Activated naive CD4-positive, alpha-beta T cell treated with anti-CD3 and anti-CD28 coated beads, Interleukin-2, amount 10 ng/mL, durations not matched to agents 7 days and 5 days (primary cell): ENCODE measurements around the gene SAMM50.

Experiments
- CTCF ChIA-PET: fragments of 350-600 bp; sonication (Branson Sonifier 250); formaldehyde crosslinking; loops from one replicate; lab custom pipeline; 2021; ENCODE audit warnings: antibody characterized with exemption; lab: Charles Lee
- DNase-seq: peaks from one replicate; pipeline ENCODE4 v3.0.0-alpha.2; 2020
- H3K27ac Mint-ChIP-seq: one replicate; pipeline ENCODE4 v1.8.0; 2021; ENCODE audit warnings: mild to moderate bottlenecking, moderate library complexity, mixed read lengths
- H3K27me3 Mint-ChIP-seq: one replicate; pipeline ENCODE4 v1.8.0; 2021; ENCODE audit warnings: mild to moderate bottlenecking, mixed read lengths
- H3K36me3 Mint-ChIP-seq: one replicate; pipeline ENCODE4 v1.8.0; 2021; ENCODE audit warnings: mixed read lengths
- H3K4me1 Mint-ChIP-seq: one replicate; pipeline ENCODE4 v1.8.0; 2021; ENCODE audit warnings: mixed read lengths
- H3K4me3 Mint-ChIP-seq: one replicate; pipeline ENCODE4 v1.8.0; 2021; ENCODE audit warnings: mild to moderate bottlenecking, moderate library complexity, mixed read lengths
- H3K9me3 Mint-ChIP-seq: one replicate; pipeline ENCODE4 v1.8.0; 2021; ENCODE audit warnings: mixed read lengths

The SAMM50 gene

DNA sequence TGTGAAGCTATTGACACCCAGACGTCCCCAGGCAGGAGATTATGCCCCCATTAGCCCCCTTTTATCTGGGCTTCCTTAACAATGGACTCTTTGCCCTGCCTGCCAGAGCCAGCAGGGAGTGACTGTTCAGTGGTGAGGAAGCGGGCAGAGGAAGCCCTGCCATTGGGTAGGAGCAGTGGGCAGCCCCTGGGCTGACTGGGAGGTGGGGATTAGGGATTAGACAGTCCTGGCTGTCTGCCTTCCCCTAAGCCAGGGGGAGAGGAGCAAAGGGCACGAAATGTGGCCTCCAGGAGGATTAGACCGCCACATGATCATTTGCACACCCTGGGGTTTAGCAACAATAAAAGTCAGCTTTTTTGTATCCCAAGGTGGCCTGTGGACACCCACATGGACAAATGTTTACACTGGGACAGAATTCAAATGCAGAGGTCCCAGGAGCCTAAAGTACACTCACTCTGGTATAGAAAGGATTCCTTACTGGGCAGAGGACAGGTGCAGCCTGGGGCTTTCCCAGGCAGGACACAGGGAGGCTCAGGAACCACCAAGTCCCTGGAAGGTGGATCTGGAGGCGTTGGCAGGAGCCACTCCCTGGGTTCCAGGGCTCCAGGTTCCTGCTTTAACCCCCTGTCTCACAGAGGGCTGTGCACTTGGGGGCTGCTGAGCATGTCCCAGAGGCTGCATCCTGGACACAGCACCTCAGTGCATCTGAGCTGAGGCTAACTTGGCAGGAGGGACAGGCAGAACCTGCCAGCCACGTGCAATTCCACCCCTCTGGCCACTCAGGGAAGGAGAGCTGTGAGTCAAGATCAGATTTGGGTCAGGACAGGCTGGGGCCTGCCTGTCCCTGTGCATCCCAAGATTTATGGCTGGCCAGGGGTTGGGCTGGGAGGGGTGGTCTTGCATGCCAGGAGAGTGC is 29.6 kb upstream of the SAMM50 start:
- no peaks in the 10 kb centered on the region for H3K9me3 Mint-ChIP-seq
- H3K27me3 Mint-ChIP-seq = peaks cover 73% of the 10 kb centered on the region
- peak overlapping the region; percentile 31 for H3K4me3 Mint-ChIP-seq
- CTCF ChIA-PET = interaction anchor here (0.7 to 0.9 kb wide), 2 partner anchors 19 to 21 kb away, joined by 3 to 4 read pairs; no protein-coding TSS in a partner anchor
- no peak overlapping the region for H3K27ac Mint-ChIP-seq
- peaks cover 8% of the 10 kb centered on the region for H3K4me1 Mint-ChIP-seq
- H3K36me3 Mint-ChIP-seq = no peaks in the 10 kb centered on the region
- no peak for DNase-seq

DNA sequence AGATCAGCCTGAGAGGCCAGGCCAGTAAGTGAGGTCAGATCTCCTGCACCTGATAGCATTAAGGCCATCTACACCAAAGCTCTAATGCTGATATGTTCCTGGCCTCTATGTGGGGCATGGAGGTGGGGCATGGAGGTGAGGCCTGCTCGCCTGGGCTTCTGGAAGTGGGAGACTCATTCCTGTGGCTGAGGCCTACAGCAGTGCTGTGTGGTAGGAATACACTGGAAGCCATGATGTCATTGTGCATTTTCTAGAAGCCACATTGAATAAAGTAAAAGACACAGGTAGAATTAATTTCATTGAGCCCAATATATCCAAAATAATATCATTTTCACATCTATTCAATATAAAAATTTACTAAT is 28.9 kb upstream of the SAMM50 start:
- no peak overlapping the region for H3K27ac Mint-ChIP-seq
- peaks cover 68% of the 10 kb centered on the region for H3K27me3 Mint-ChIP-seq
- DNase-seq = no peak
- CTCF ChIA-PET = interaction anchor here (0.7 kb wide), 1 partner anchor 20 kb away, joined by 3 read pairs; no protein-coding TSS in a partner anchor
- H3K9me3 Mint-ChIP-seq = no peaks in the 10 kb centered on the region
- no peak overlapping the region for H3K4me3 Mint-ChIP-seq
- no peaks in the 10 kb centered on the region for H3K36me3 Mint-ChIP-seq
- peaks cover 8% of the 10 kb centered on the region for H3K4me1 Mint-ChIP-seq

DNA sequence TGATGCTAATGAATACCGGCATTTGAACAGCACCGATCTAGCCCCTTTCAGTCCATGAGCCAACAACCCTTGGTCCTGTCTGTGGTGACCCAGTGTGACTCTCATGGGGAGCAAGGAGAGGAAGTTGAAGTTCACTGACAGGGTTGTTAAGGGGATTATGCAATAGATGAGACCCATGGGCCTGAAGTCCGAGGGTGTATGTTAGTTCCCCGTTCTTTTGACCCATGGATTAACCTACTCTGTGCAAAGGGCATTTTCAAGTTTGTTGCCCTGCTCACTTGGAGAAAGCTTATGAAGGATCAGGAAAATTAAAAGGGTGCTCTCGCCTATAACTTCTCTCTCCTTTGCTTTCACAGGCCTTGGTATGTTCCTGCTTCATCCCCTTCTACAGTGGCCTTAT is 26.8 kb upstream of the SAMM50 start:
- Mint-ChIP-seq H3K27ac (no peak overlapping the region), H3K36me3 (no peaks in the 10 kb centered on the region), H3K4me3 (no peak overlapping the region), H3K9me3 (no peaks in the 10 kb centered on the region), H3K4me1 (peaks cover 4% of the 10 kb centered on the region), H3K27me3 (peaks cover 46% of the 10 kb centered on the region)
- no peak for DNase-seq
- CTCF ChIA-PET = interaction anchor here (1.4 to 1.6 kb wide), 2 partner anchors 18 to 46 kb away, joined by 4 read pairs; no protein-coding TSS in a partner anchor

DNA sequence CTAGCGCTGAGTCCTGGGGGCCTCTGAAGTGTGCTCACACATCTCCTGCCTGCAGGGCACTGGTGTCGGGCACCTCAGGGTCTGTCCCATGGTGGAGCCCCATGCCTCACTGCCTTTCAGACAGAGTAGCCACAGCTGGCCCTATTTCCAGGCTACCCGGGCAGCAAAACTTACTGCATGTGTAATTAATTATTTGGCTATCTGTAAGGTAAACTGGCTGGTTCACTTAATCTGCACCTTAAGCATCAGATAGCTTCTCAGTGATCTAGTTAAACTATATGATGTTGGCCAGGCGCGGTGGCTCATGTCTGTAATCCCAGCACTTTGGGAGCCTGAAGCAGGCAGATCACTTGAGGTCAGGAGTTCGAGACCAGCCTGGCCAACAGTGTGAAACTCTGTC is 26.3 kb upstream of the SAMM50 start:
- Mint-ChIP-seq H3K27ac (no peak overlapping the region), H3K4me3 (no peak overlapping the region), H3K4me1 (peaks cover 2% of the 10 kb centered on the region), H3K9me3 (no peaks in the 10 kb centered on the region), H3K36me3 (no peaks in the 10 kb centered on the region), H3K27me3 (peaks cover 42% of the 10 kb centered on the region)
- CTCF ChIA-PET = no interaction called here
- DNase-seq = no peak

DNA sequence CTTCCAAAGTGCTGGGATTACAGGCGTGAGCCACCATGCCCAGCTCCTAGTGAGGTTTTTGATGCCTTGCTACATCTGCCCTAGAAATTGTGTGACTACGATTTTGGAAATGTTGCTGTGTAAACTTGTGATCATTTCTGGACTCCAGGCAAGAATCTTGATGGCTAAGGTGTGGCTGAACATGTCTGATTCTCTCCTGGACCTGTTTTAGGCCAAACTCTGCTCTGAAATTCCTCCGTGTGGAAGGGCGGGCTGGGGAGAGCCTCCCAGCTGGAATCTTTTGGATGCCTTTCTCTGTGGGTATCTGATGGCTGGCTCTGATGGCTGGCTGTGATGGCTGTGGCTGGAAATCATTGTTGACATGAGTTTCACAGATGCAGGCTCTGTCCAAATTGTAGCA is 23.5 kb upstream of the SAMM50 start:
- H3K27me3 Mint-ChIP-seq = peaks cover 22% of the 10 kb centered on the region
- CTCF ChIA-PET = interaction anchor here (1.4 kb wide), 1 partner anchor 14 kb away, joined by 6 read pairs; no protein-coding TSS in a partner anchor

DNA sequence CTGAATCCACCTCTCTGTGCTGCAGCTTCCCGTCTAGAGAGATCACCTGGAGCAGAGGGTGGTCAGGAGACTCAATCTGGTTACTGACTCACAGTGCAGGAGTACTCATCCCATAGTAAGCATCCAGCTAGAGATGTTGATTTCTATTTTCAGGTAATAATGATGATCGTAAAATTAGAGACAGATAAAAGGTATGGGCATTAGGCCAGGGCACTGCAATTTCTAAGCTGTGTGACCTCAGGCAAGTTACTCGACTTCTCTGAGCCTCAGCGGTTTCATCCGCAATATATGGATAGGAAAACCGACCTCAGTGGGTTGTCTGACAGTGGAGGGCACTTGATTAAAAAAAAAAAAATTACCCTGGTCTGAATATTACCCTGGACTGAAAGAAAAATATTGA is 13.8 kb upstream of the SAMM50 start:
- CTCF ChIA-PET = interaction anchor here (0.7 to 10.1 kb wide), 3 partner anchors 12 to 57 kb away, joined by 3 to 103 read pairs (median 3); no protein-coding TSS in a partner anchor
- Mint-ChIP-seq H3K9me3 (peaks cover 2% of the 10 kb centered on the region), H3K36me3 (no peaks in the 10 kb centered on the region), H3K27me3 (peaks cover 18% of the 10 kb centered on the region), H3K4me3 (no peak overlapping the region), H3K4me1 (no peaks in the 10 kb centered on the region), H3K27ac (no peak overlapping the region)
- no peak for DNase-seq

More for the DNA sequence above, 23.5 kb upstream of the SAMM50 start:
- H3K9me3 Mint-ChIP-seq = no peaks in the 10 kb centered on the region
- no peak overlapping the region for H3K27ac Mint-ChIP-seq
- DNase-seq = no peak
- H3K36me3 Mint-ChIP-seq = no peaks in the 10 kb centered on the region
- no peak overlapping the region for H3K4me3 Mint-ChIP-seq
- H3K4me1 Mint-ChIP-seq = no peaks in the 10 kb centered on the region

DNA sequence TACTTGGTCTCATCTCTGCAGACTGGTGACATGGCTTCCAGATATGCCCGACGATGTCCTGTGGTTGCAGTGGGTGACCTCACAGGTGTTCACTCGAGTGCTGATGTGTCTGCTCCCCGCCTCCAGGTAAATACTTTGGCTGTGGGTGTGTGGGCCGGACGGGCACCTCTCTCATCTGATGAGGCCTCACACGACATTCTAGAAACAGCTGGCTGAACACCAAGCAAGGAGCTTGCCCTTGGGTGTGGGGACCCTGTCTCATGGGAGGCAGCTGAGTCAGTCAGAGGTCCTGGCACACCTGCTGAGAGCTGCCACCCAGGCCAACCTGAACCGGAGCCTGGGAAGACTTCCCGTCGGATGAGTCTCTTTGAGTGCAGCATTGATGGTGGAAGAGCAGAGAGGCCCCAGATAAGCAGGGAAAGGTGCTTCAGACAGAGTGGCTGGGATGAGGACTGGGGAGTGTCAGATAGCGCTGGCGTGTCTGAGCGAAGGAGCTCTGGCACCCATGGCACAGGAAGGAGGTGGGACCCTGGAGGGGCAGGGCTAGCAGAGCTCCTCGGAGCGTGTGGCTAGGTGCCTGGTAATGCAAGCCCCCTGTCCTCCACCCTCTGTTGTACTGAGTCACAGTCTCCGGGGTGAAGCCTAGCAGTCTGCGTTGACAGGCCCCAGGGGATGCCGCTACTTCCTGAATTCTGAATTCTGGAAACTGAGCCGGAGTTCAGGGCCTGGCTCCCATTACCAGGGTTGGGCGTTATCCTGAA is 10.4 kb upstream of the SAMM50 start:
- Mint-ChIP-seq H3K4me3 (no peak overlapping the region), H3K27ac (no peak overlapping the region), H3K27me3 (peaks cover 18% of the 10 kb centered on the region), H3K36me3 (no peaks in the 10 kb centered on the region), H3K4me1 (no peaks in the 10 kb centered on the region), H3K9me3 (no peaks in the 10 kb centered on the region)
- no peak for DNase-seq
- CTCF ChIA-PET = interaction anchor here (0.7 to 10.1 kb wide), 8 partner anchors 10 to 82 kb away, joined by 3 to 103 read pairs (median 6); partner anchors contain the start of gene SAMM50

DNA sequence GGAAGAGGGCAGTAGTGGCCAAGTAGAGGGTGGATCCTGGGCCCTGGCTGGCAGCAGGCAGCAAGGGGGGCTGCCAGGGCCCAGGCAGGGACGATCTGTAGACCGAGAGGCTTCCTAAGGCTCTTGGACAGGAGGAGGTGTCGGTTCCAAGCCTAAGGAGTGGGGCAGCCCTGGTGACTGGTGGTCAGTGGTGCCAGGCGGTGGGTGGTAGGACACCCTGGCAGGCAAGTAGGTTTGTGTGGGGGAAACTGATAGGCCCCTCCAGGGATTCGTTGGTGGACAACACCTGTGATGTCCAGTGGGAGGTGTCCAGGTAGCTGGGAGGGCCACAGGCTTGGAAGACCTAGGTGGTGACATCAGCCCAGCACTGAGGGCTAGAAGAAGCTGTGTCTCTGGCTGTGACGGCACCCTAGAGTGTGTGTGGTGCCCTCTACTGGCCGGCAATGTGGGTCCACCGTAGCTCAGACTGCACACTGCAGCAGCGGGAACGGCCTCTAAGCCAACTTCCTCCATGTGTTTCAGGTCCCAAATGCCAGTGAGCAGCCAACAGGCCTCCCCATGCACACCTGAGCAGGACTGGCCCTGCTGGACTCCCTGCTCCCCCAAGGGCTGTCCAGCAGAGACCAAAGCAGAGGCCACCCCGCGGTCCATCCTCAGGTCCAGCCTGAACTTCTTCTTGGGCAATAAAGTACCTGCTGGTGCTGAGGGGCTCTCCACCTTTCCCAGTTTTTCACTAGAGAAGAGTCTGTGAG is 9.4 kb upstream of the SAMM50 start:
- no peak overlapping the region for H3K27ac Mint-ChIP-seq
- DNase-seq = peak; percentile 83
- H3K4me3 Mint-ChIP-seq = no peak overlapping the region
- no peaks in the 10 kb centered on the region for H3K4me1 Mint-ChIP-seq
- H3K27me3 Mint-ChIP-seq = peaks cover 18% of the 10 kb centered on the region
- no peaks in the 10 kb centered on the region for H3K9me3 Mint-ChIP-seq
- no peaks in the 10 kb centered on the region for H3K36me3 Mint-ChIP-seq
- CTCF ChIA-PET = interaction anchor here (0.7 to 10.1 kb wide), 15 partner anchors 9 to 680 kb away, joined by 3 to 103 read pairs (median 4); partner anchors contain the start of gene SAMM50

DNA sequence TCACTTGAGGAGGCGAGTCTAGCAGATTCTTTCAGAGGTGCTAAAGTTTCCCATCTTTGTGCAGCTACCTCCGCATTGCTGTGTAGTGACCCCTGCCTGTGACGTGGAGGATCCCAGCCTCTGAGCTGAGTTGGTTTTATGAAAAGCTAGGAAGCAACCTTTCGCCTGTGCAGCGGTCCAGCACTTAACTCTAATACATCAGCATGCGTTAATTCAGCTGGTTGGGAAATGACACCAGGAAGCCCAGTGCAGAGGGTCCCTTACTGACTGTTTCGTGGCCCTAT is 8.9 kb upstream of the SAMM50 start:
- CTCF ChIA-PET = interaction anchor here (0.6 to 10.1 kb wide), 15 partner anchors 8 to 679 kb away, joined by 3 to 103 read pairs (median 4); partner anchors contain the start of gene SAMM50
- no peak overlapping the region for H3K4me3 Mint-ChIP-seq

DNA sequence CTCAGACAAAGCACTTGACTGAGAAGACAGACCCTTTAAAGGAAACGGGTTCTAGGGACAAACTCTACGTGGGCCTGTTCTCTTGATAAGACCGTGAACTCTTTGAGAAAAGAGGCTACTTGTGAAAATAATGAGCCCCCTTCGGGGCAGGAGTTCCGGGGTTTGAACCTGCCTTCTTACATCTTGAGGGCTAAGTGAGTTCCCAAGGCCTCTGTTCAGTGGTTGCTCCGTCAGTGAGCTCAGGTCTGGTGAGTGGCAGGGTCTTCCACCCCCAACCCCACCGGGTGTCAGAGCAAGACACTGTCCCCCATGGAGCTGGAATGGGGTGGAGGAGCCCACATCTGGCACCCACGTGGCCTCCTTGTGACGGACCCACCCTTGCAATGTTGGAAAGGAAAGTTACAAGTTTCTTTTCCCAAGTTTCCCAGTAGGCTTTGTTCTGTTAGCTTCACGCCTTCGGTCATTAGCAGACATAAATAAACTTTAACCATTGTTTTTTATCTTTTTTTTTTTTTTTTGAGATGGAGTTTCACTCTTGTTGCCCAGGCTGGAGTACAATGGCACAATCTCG is 6.3 kb upstream of the SAMM50 start:
- Mint-ChIP-seq H3K4me3 (no peak overlapping the region), H3K9me3 (no peaks in the 10 kb centered on the region), H3K4me1 (peaks cover 2% of the 10 kb centered on the region), H3K27me3 (peaks cover 12% of the 10 kb centered on the region), H3K27ac (no peak overlapping the region), H3K36me3 (no peaks in the 10 kb centered on the region)
- CTCF ChIA-PET = no interaction called here
- DNase-seq = no peak

More for the DNA sequence above, 8.9 kb upstream of the SAMM50 start:
- H3K9me3 Mint-ChIP-seq = no peaks in the 10 kb centered on the region
- no peaks in the 10 kb centered on the region for H3K36me3 Mint-ChIP-seq
- no peaks in the 10 kb centered on the region for H3K4me1 Mint-ChIP-seq
- H3K27ac Mint-ChIP-seq = no peak overlapping the region
- no peak for DNase-seq
- H3K27me3 Mint-ChIP-seq = peaks cover 16% of the 10 kb centered on the region

DNA sequence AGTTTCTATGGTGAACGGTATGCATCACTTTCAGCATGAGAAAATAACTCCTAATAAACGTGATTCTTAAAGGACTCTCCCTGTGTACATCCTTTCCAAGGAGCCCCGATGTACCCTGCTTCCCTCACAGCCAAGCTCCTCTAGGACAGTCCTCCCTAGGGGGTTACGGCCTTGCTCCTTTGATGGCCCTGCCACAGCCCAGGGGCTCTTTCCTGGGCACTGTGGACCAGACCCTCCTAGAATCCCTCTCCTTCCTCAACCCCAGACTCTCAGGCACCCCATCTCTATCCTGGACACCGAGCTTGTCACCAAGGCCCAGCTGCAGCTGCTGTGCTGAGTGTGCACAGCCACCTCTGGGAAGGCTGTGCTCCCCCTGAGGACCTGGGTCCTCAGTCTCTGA is 3.9 kb upstream of the SAMM50 start:
- Mint-ChIP-seq H3K27me3 (peaks cover 3% of the 10 kb centered on the region), H3K4me1 (peaks cover 22% of the 10 kb centered on the region), H3K4me3 (no peak overlapping the region), H3K36me3 (no peaks in the 10 kb centered on the region), H3K9me3 (no peaks in the 10 kb centered on the region), H3K27ac (no peak overlapping the region)
- CTCF ChIA-PET = no interaction called here
- DNase-seq = no peak

DNA sequence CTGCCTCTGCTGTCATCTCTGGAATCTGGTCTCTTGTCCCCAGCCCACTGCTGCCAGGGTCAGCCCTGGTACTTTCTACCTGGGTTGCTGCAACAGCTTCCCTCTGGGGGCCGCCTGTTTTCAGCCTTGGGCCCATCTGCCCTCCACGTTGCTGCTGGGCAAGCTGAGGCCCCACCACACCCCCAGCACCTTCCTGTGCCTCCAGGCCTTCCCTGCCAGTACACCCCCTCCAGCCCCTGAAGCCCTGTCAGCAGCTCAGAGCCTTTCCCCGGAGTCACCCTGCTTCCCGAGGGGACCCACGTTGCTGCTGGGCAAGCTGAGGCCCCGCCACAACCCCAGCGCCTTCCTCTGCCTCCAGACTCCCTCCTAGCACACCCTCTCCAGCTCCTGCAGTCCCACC is 3.3 kb upstream of the SAMM50 start:
- Mint-ChIP-seq H3K4me3 (no peak overlapping the region), H3K27me3 (peaks cover 3% of the 10 kb centered on the region), H3K36me3 (no peaks in the 10 kb centered on the region), H3K4me1 (peaks cover 27% of the 10 kb centered on the region), H3K27ac (no peak overlapping the region), H3K9me3 (no peaks in the 10 kb centered on the region)
- CTCF ChIA-PET = no interaction called here
- DNase-seq = no peak

DNA sequence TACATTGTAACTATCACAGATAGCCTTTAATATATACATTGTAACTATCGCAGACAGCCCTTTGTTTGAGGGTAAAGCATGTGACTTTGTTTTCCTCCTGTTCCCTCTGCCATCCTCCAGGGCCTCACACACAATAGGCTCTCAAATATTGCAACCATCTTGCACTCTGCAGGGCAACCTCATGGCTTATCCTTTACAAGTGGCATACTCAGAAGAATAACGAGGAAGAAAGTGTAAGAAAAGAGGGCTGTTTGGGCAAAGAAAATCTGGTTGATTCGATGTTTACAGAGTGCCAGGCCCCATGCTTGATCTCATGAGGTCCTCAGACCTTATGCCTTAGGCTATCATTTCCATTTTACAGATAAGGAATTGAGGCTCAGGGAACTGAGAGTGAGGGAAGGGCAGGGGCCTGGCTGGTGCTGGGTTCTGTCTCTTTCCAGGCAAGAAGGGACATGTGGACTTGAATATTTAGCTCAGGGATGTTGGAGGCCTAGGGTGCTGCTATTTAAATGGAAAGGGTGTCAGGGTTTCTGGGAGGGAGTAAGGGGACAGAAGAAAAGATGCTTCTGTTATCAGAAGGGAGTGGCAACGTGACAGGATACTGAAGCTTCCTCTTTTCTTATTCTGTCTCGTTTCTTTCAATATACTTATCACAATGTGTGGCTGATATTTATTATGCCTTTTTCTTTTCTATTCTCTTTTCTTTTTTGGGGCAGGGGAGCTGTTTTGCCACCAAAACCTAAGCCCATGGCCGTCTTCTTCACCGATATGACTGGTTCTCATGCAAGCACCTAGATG is 1.1 kb upstream of the SAMM50 start:
- no peak for DNase-seq
- peaks cover 3% of the 10 kb centered on the region for H3K27me3 Mint-ChIP-seq
- H3K36me3 Mint-ChIP-seq = peaks cover 4% of the 10 kb centered on the region
- no peaks in the 10 kb centered on the region for H3K9me3 Mint-ChIP-seq
- CTCF ChIA-PET = interaction anchor here (1.2 to 2.0 kb wide), 2 partner anchors 9 to 39 kb away, joined by 6 to 23 read pairs; no protein-coding TSS in a partner anchor
- peak overlapping the region; percentile 96 for H3K27ac Mint-ChIP-seq
- H3K4me3 Mint-ChIP-seq = peak overlapping the region; percentile 99
- peaks cover 40% of the 10 kb centered on the region for H3K4me1 Mint-ChIP-seq
